D721Med (cell line): ENCODE data around the gene POMT2.

Source experiments
- DNase-seq: peaks from one replicate; pipeline ENCODE4 v3.0.0; 2011; ENCODE audit warnings: low spot score; ENCODE audit not compliant: insufficient read length
- FAIRE-seq: peaks from 2 replicates; lab custom pipeline; 2011; peaks lifted over from hg19 to GRCh38; lab: Jason Lieb, UNC
- TF ChIP-seq, protein P1 (sequence below): IDR thresholded peaks from 2 replicates; pipeline ENCODE4 v1.5.1; 2012; ENCODE audit warnings: mild to moderate bottlenecking, control low read depth; ENCODE audit not compliant: insufficient read depth; ENCODE audit errors: missing control alignments

POMT2 gene

DNA sequence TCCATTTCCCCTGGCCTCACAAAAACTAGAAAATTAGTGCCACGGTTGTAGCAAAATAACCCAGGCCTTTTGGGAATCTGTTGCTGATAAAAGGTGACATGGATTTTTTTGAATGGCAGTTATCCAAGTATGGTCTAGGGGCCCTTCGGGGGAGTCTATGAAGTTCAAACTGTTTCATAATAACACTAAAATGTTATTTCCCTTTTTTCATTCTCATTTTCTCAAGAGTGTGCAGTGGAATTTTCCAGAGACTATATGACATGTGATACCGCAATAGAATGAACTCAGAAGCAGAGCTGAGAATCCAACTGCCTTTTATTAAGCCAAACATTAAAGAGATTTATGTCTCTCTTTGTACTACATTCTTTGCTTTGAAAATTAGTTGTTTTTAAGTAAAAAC is 27.1 kb upstream of the POMT2 start:
- FAIRE-seq: no peak
- TF ChIP-seq, protein P1, sequence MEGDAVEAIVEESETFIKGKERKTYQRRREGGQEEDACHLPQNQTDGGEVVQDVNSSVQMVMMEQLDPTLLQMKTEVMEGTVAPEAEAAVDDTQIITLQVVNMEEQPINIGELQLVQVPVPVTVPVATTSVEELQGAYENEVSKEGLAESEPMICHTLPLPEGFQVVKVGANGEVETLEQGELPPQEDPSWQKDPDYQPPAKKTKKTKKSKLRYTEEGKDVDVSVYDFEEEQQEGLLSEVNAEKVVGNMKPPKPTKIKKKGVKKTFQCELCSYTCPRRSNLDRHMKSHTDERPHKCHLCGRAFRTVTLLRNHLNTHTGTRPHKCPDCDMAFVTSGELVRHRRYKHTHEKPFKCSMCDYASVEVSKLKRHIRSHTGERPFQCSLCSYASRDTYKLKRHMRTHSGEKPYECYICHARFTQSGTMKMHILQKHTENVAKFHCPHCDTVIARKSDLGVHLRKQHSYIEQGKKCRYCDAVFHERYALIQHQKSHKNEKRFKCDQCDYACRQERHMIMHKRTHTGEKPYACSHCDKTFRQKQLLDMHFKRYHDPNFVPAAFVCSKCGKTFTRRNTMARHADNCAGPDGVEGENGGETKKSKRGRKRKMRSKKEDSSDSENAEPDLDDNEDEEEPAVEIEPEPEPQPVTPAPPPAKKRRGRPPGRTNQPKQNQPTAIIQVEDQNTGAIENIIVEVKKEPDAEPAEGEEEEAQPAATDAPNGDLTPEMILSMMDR: no peak

DNA sequence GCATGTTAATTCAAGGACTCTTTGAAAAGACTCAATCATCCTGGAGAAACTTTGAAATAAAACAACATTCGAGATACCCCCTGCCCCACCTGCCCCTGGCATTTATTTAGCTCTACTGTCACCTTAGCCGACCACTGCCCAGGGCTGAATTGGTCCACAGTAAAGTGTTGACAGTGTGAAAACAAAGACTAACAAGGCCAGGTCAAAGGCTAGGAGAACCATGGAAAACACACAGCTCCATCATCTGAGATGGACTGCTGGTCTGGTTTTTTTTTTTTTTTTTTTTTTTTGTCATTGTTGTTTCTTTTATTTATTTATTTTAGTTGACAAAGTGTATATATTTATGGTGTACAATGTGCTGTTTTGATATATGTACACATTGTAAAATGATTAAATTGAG is 25.8 kb upstream of the POMT2 start:
- FAIRE-seq (no peak), DNase-seq (no peak)
- TF ChIP-seq, protein P1: no peak

More for the DNA sequence above, 27.1 kb upstream of the POMT2 start:
- DNase-seq: no peak

DNA sequence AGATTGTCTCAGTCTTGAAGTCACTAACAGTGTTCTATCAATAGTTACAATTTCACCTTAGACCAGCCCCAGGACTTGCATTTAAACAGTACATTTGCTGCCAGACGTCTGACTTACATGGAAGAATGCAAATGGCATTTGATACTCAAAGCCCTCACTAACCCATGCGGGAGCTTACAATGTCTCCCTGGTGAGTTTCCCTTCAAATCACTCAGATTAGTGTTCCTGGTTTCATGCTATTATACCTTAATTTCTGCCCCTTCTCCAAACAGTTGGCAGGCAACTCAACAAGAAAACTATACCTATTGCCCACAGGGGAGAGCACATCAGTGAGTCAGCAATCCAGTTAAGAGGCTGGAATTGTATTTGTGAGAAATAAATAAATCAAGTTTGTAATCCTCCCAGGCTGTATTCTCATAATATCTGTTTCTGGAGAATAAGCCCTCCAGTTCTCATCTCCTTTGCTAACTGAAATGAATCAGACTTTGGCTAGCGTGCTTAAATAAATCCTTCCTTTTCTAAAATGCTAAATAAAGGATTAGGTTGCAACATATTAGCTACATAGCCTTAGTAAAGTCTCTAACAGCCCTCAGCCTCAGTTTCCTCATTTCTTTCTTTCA is 23.8 kb upstream of the POMT2 start:
- DNase-seq (no peak), FAIRE-seq (no peak)
- TF ChIP-seq, protein P1: no peak

DNA sequence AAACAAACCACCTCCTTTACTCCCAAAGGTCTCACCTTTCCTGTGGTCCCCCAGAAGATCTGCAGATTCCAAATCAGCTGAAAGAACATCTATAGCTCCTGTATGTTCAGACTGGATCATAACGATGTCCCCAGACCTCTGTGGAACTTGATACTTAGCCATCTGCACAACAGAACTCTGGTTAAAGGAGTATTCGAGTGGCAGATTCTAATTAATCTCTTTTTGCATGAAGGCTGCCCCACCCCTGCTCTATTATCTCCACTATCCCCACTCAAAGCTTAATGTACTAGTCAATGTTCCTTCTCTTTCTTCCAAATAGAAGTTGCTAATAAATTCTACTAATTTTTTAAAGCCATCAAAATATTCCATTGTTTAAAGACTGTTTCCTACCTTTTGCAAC is 23.0 kb upstream of the POMT2 start:
- DNase-seq (no peak), FAIRE-seq (no peak)
- TF ChIP-seq, protein P1: no peak

DNA sequence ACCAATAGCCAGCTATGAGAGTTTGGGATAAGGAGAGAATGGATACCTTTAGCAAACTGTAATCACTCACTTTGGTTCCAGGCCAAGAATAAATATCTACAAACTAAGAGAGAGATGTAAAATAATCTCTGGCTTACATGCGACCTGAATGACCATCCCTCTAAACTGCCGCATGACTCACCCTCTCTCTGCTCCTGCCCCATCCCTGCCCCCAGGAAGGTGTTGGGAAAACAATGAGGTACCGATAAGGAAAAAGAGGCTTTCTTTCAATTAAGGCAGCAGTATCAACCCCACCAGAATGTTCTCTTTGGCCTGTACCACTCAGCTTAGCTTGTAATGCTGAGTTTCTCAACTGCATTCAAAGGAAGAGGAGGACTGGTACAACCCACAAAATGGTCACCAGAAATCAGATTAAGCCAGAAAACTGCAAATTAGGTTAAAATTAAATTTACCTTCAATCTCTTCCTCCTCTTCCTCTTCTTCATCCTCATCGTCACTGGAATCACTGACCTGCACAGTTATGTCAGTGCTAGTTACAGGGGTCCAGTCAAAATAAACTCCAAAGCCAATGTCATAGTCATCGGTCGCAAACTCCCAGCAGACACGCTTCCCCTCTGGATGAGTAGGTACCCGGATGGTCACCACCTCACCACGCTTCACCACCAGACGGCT is 22.2 kb upstream of the POMT2 start:
- no peak for FAIRE-seq
- DNase-seq: no peak
- TF ChIP-seq, protein P1: no peak

DNA sequence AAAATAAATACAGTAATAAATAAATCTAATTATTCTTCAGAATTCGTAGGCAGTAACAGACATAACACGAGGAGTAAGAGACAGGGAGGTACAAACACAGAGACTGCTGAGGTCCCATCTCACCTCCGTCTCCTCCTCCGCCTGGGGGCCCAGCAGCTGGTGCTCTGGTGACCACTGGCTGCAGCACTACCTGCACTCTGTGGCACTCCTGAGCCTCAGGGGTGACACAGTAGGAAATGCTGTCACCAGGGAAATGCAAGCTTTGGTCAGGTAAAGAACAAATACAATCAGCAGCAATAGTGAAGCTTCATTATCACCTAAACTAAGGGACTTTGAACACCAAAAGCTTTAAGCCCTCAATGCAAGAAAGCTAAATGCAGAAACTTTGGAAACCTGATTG is 19.7 kb upstream of the POMT2 start:
- TF ChIP-seq, protein P1: no peak
- FAIRE-seq (no peak), DNase-seq (no peak)

DNA sequence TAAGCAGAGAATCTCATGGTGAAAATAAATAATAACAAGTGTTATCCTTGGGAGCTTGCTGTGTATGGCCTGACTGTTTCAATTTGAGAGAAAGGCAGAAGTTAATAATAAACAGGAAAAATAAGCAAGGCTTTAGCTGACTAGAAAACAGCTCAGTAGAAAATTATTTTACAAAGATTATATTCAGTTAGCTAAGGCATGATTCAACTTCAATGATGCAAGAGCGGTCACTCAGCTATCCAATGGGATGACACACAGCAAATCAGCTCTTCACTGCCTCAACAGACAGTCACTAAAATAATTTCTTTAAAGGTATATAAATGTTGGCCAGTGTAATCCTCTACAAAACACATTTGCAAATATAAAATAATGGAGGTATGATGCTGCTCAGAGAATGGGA is 18.7 kb upstream of the POMT2 start:
- DNase-seq (no peak), FAIRE-seq (no peak)
- TF ChIP-seq, protein P1: no peak
